ENCODE data around the gene DOK1. TPM values are rescaled to one million over a fixed set of nuclear protein-coding genes. Genes with fewer than 3 reads are reported as not detected.

DOK1 gene
- total RNA-seq, 1 experiment from 2014 or later = 24.7 TPM

- no peaks in the 10 kb centered on the region for H3K27me3 ChIP-seq (ENCODE audit: low read length)
- H3K9me3 ChIP-seq (ENCODE audit: low read length) = no peaks in the 10 kb centered on the region
- H3K36me3 ChIP-seq (ENCODE audit: insufficient read depth, low read length) = no peaks in the 10 kb centered on the region
- no peak overlapping the region for H3K27ac ChIP-seq (ENCODE audit: low read length)
- peaks cover 20% of the 10 kb centered on the region for H3K4me1 ChIP-seq (ENCODE audit: low read length)
- H3K79me2 ChIP-seq (ENCODE audit: low read length) = no peaks in the 10 kb centered on the region
- no peak overlapping the region for H3K9ac ChIP-seq (ENCODE audit: low read length)
- H3K4me3 ChIP-seq (ENCODE audit: low read length) = no peak overlapping the region
- H3K9me2 ChIP-seq (replicated peaks; ENCODE audit: insufficient read depth, low read length) = no peaks in the 10 kb centered on the region
- no peak overlapping the region for H3K4me2 ChIP-seq (ENCODE audit: low read depth, low read length, poor library complexity, severe bottlenecking)
- no peaks in the 10 kb centered on the region for H4K20me1 ChIP-seq (ENCODE audit: insufficient read depth, low read depth, low read length)
- DNase-seq = no peak
- H2AFZ ChIP-seq (ENCODE audit: low read length) = no peak overlapping the region
These were observed 34.1 kb downstream of the DOK1 start for GRCh38 chr2:74588664-74589063.

GRCh38 chr2:74593826-74594772, 39.6 kb downstream of the DOK1 start:
- no peak for DNase-seq

GRCh38 chr2:74596584-74596983, 42.1 kb downstream of the DOK1 start:
- no peaks in the 10 kb centered on the region for H3K9me3 ChIP-seq (ENCODE audit: low read length)
- no peaks in the 10 kb centered on the region for H4K20me1 ChIP-seq (ENCODE audit: insufficient read depth, low read depth, low read length)
- H3K27me3 ChIP-seq (ENCODE audit: low read length) = peaks cover 4% of the 10 kb centered on the region; the same call in 1 of the 2 replicates
- H2AFZ ChIP-seq (ENCODE audit: low read length) = no peak overlapping the region
- H3K4me1 ChIP-seq (ENCODE audit: low read length) = peaks cover 9% of the 10 kb centered on the region
- H3K27ac ChIP-seq (ENCODE audit: low read length) = no peak overlapping the region
- H3K9me2 ChIP-seq (replicated peaks; ENCODE audit: insufficient read depth, low read length) = no peaks in the 10 kb centered on the region
- DNase-seq = no peak
- H3K4me2 ChIP-seq (ENCODE audit: low read depth, low read length, poor library complexity, severe bottlenecking) = no peak overlapping the region
- H3K79me2 ChIP-seq (ENCODE audit: low read length) = no peaks in the 10 kb centered on the region
- H3K4me3 ChIP-seq (ENCODE audit: low read length) = no peak overlapping the region
- H3K9ac ChIP-seq (ENCODE audit: low read length) = no peak overlapping the region
- no peaks in the 10 kb centered on the region for H3K36me3 ChIP-seq (ENCODE audit: insufficient read depth, low read length)

More at GRCh38 chr2:74593826-74594772, 39.6 kb downstream of the DOK1 start:
- Histone ChIP-seq H3K27me3 (ENCODE audit: low read length) (no peaks in the 10 kb centered on the region), H3K27ac (ENCODE audit: low read length) (no peak overlapping the region), H3K4me2 (ENCODE audit: low read depth, low read length, poor library complexity, severe bottlenecking) (no peak overlapping the region), H3K79me2 (ENCODE audit: low read length) (no peaks in the 10 kb centered on the region), H4K20me1 (ENCODE audit: insufficient read depth, low read depth, low read length) (no peaks in the 10 kb centered on the region), H3K9me3 (ENCODE audit: low read length) (no peaks in the 10 kb centered on the region), H3K9me2 (replicated peaks; ENCODE audit: insufficient read depth, low read length) (no peaks in the 10 kb centered on the region), H3K4me3 (ENCODE audit: low read length) (no peak overlapping the region), H2AFZ (ENCODE audit: low read length) (no peak overlapping the region), H3K9ac (ENCODE audit: low read length) (no peak overlapping the region), H3K36me3 (ENCODE audit: insufficient read depth, low read length) (no peaks in the 10 kb centered on the region), H3K4me1 (ENCODE audit: low read length) (peaks cover 5% of the 10 kb centered on the region)

- H3K9ac ChIP-seq (ENCODE audit: low read length) = no peak overlapping the region
- DNase-seq = no peak
- H3K27me3 ChIP-seq (ENCODE audit: low read length) = peaks cover 4% of the 10 kb centered on the region; the same call in 1 of the 2 replicates
- H3K9me2 ChIP-seq (replicated peaks; ENCODE audit: insufficient read depth, low read length) = no peaks in the 10 kb centered on the region
- H3K27ac ChIP-seq (ENCODE audit: low read length) = no peak overlapping the region
- no peaks in the 10 kb centered on the region for H3K9me3 ChIP-seq (ENCODE audit: low read length)
- no peak overlapping the region for H2AFZ ChIP-seq (ENCODE audit: low read length)
- no peak overlapping the region for H3K4me2 ChIP-seq (ENCODE audit: low read depth, low read length, poor library complexity, severe bottlenecking)
- no peaks in the 10 kb centered on the region for H3K79me2 ChIP-seq (ENCODE audit: low read length)
- H3K36me3 ChIP-seq (ENCODE audit: insufficient read depth, low read length) = no peaks in the 10 kb centered on the region
- peaks cover 9% of the 10 kb centered on the region for H3K4me1 ChIP-seq (ENCODE audit: low read length)
- no peaks in the 10 kb centered on the region for H4K20me1 ChIP-seq (ENCODE audit: insufficient read depth, low read depth, low read length)
- no peak overlapping the region for H3K4me3 ChIP-seq (ENCODE audit: low read length)
These were observed 42.9 kb downstream of the DOK1 start for GRCh38 chr2:74597410-74597809.

GRCh38 chr2:74599676-74600075, 45.2 kb downstream of the DOK1 start:
- no peaks in the 10 kb centered on the region for H3K9me3 ChIP-seq (ENCODE audit: low read length)
- H3K27ac ChIP-seq (ENCODE audit: low read length) = no peak overlapping the region
- H3K4me3 ChIP-seq (ENCODE audit: low read length) = no peak overlapping the region
- H3K9me2 ChIP-seq (replicated peaks; ENCODE audit: insufficient read depth, low read length) = no peaks in the 10 kb centered on the region
- H4K20me1 ChIP-seq (ENCODE audit: insufficient read depth, low read depth, low read length) = no peaks in the 10 kb centered on the region
- H3K36me3 ChIP-seq (ENCODE audit: insufficient read depth, low read length) = no peaks in the 10 kb centered on the region
- no peak overlapping the region for H2AFZ ChIP-seq (ENCODE audit: low read length)
- peak; percentile 70 for DNase-seq
- no peak overlapping the region for H3K4me2 ChIP-seq (ENCODE audit: low read depth, low read length, poor library complexity, severe bottlenecking)
- H3K4me1 ChIP-seq (ENCODE audit: low read length) = peaks cover 9% of the 10 kb centered on the region
- peaks cover 4% of the 10 kb centered on the region; the same call in 1 of the 2 replicates for H3K27me3 ChIP-seq (ENCODE audit: low read length)
- H3K9ac ChIP-seq (ENCODE audit: low read length) = no peak overlapping the region
- H3K79me2 ChIP-seq (ENCODE audit: low read length) = no peaks in the 10 kb centered on the region

GRCh38 chr2:74602586-74603281, 48.2 kb downstream of the DOK1 start:
- H3K4me2 ChIP-seq (ENCODE audit: low read depth, low read length, poor library complexity, severe bottlenecking) = no peak overlapping the region

GRCh38 chr2:74603282-74604000, 48.9 kb downstream of the DOK1 start:
- Histone ChIP-seq H3K4me2 (ENCODE audit: low read depth, low read length, poor library complexity, severe bottlenecking) (no peak overlapping the region), H2AFZ (ENCODE audit: low read length) (no peak overlapping the region), H3K27ac (ENCODE audit: low read length) (no peak overlapping the region), H3K9me3 (ENCODE audit: low read length) (no peaks in the 10 kb centered on the region), H3K9me2 (replicated peaks; ENCODE audit: insufficient read depth, low read length) (no peaks in the 10 kb centered on the region), H3K9ac (ENCODE audit: low read length) (no peak overlapping the region), H3K36me3 (ENCODE audit: insufficient read depth, low read length) (no peaks in the 10 kb centered on the region), H3K79me2 (ENCODE audit: low read length) (no peaks in the 10 kb centered on the region), H4K20me1 (ENCODE audit: insufficient read depth, low read depth, low read length) (no peaks in the 10 kb centered on the region), H3K4me1 (ENCODE audit: low read length) (peaks cover 9% of the 10 kb centered on the region), H3K27me3 (ENCODE audit: low read length) (peaks cover 4% of the 10 kb centered on the region; the same call in 1 of the 2 replicates), H3K4me3 (ENCODE audit: low read length) (no peak overlapping the region)
- DNase-seq = no peak

More at GRCh38 chr2:74602586-74603281, 48.2 kb downstream of the DOK1 start:
- no peak overlapping the region for H3K9ac ChIP-seq (ENCODE audit: low read length)
- H3K4me3 ChIP-seq (ENCODE audit: low read length) = no peak overlapping the region
- H3K27ac ChIP-seq (ENCODE audit: low read length) = no peak overlapping the region
- H3K79me2 ChIP-seq (ENCODE audit: low read length) = no peaks in the 10 kb centered on the region
- DNase-seq = no peak
- no peaks in the 10 kb centered on the region for H3K9me2 ChIP-seq (replicated peaks; ENCODE audit: insufficient read depth, low read length)
- no peak overlapping the region for H2AFZ ChIP-seq (ENCODE audit: low read length)
- no peaks in the 10 kb centered on the region for H4K20me1 ChIP-seq (ENCODE audit: insufficient read depth, low read depth, low read length)
- no peaks in the 10 kb centered on the region for H3K36me3 ChIP-seq (ENCODE audit: insufficient read depth, low read length)
- H3K9me3 ChIP-seq (ENCODE audit: low read length) = no peaks in the 10 kb centered on the region
- H3K27me3 ChIP-seq (ENCODE audit: low read length) = peaks cover 4% of the 10 kb centered on the region; the same call in 1 of the 2 replicates
- H3K4me1 ChIP-seq (ENCODE audit: low read length) = peaks cover 9% of the 10 kb centered on the region
